Activated T-cell treated with anti-CD3 and anti-CD28 coated beads, Interleukin-2, amount 50 U/mL, for 72 hours (primary cell): ENCODE results near the gene WDR45B. TPM values are rescaled to one million over a fixed set of nuclear protein-coding genes. Genes with fewer than 3 reads are reported as not detected.

Experiments used
- ATAC-seq, 2 donors: fragments of 150-1000 bp; cut with Tn5 transposase; replicated peaks in 1 of 2; 2 replicates each; pipeline ENCODE4 v1.10.0; 2021; ENCODE audit warnings: moderate library complexity in 2 of 2, mild to moderate bottlenecking in 1 of 2
- DNase-seq, 2 donors: peaks; one replicate each; pipeline ENCODE4 v3.0.0; 2021 to 2022; ENCODE audit warnings: mixed read lengths in 1 of 2
- H3K27ac Mint-ChIP-seq: one replicate; pipeline ENCODE4 v1.8.0; 2022; ENCODE audit warnings: mild to moderate bottlenecking, moderate library complexity, mixed read lengths
- H3K27me3 Mint-ChIP-seq: one replicate; pipeline ENCODE4 v1.8.0; 2022; ENCODE audit warnings: low read depth, mixed read lengths
- H3K36me3 Mint-ChIP-seq, 2 donors: one replicate each; pipeline ENCODE4 v1.8.0; 2022; ENCODE audit warnings: mixed read lengths in 2 of 2, mild to moderate bottlenecking in 1 of 2; ENCODE audit not compliant: insufficient read depth in 2 of 2
- H3K4me1 Mint-ChIP-seq: one replicate; pipeline ENCODE4 v1.8.0; 2022; ENCODE audit warnings: low read depth, mixed read lengths
- H3K4me3 Mint-ChIP-seq, 2 donors: one replicate each; pipeline ENCODE4 v1.8.0; 2022; ENCODE audit warnings: mild to moderate bottlenecking in 2 of 2, mixed read lengths in 2 of 2, moderate library complexity in 2 of 2
- H3K9me3 Mint-ChIP-seq, 2 donors: one replicate each; pipeline ENCODE4 v1.8.0; 2022; ENCODE audit warnings: mixed read lengths in 2 of 2
- total RNA-seq, 2 donors: library from RNA; stranded (reverse); gene quantifications; one replicate each; pipeline ENCODE4 v1.2.3, GENCODE V29; 2022

The WDR45B gene
- total RNA-seq, 2 donors from 2014 or later: 51.1 to 52.3 TPM

DNA sequence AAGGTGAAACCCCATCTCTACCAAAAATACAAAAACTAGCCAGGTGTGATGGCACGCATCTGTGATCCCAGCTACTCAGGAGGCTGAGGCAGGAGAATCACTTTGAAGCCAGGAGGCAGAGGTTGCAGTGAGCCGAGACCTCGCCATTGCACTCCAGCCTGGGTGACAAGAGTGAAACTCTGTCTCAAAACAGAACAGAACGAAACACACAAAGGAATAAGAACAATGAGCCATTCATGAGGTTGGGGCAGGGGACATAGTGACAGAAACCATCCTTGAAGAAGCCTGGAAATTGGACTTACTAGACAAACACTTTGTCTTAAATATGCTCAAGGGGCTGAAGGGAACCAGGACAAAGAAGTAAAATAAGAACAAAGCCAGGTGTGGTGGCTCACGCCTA, 39.4 kb downstream of the WDR45B start:
- H3K36me3 Mint-ChIP-seq: peaks cover 3 to 9% of the 10 kb centered on the region in 2 donors
- H3K27ac Mint-ChIP-seq: no peak overlapping the region
- H3K4me3 Mint-ChIP-seq: no peak overlapping the region
- DNase-seq: no peak
- H3K4me1 Mint-ChIP-seq: peaks cover 9% of the 10 kb centered on the region
- no peaks in the 10 kb centered on the region for H3K27me3 Mint-ChIP-seq
- no peaks in the 10 kb centered on the region for H3K9me3 Mint-ChIP-seq
- no peak for ATAC-seq

DNA sequence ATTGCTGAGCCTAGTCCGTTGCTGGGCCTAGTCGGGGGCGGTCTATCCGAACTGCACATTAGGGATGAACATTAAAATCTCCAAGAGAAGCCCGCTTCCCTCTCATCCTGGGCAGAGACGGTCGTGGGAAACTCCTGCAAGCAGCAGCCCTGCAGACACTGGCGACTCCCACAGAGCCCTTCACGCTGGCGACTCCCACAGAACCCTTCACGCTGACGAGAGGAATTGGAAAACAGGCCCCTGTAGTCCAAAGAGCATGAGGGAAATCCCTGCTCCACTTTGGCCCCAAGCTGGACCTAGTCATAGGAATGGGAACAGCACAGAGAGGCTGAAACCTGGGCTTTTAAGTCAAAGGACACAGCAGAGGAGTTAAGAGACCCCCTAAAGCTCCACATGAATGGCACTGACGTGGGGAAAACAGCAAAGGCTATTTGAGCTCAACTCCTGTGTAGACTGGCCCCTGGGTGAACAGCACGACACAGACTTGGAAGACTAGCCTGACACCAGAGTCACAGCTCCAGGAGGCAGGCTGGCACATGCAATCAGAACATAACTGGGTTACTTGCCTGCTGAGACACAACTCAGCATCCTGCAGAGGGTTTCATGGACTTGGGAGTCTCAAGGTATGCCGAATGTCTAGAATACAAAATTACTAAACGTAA, 42.2 kb downstream of the WDR45B start:
- Mint-ChIP-seq H3K4me1 (peaks cover 16% of the 10 kb centered on the region), H3K27ac (no peak overlapping the region), H3K27me3 (no peaks in the 10 kb centered on the region), H3K4me3 (no peak overlapping the region), H3K36me3 (peaks cover 8 to 26% of the 10 kb centered on the region in 2 donors), H3K9me3 (no peaks in the 10 kb centered on the region)
- DNase-seq (no peak), ATAC-seq (no peak)

DNA sequence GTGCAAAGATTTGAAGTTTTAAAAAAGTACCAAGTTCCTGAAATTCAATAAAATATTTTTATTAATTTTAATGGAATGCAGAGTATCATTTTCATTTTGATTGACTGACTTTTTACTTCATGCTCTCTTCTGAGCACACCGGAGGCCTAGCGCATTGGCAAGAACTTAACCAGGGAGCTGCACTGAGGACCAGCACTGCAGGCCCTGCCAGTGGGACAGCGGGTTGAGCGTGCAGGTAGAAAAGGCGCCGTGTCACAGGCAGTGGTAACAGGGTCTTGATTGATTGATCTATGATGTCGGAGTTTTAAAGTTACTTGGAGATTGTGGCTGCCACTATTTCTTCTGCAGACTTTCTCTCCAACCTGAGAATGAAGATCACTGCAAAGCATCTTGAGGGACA, 43.7 kb downstream of the WDR45B start:
- Mint-ChIP-seq H3K4me3 (no peak overlapping the region), H3K36me3 (peaks cover 8 to 23% of the 10 kb centered on the region in 2 donors), H3K4me1 (peaks cover 16% of the 10 kb centered on the region), H3K27me3 (no peaks in the 10 kb centered on the region), H3K27ac (peak overlapping the region; percentile 50), H3K9me3 (no peaks in the 10 kb centered on the region)
- DNase-seq: no peak
- no peak for ATAC-seq

DNA sequence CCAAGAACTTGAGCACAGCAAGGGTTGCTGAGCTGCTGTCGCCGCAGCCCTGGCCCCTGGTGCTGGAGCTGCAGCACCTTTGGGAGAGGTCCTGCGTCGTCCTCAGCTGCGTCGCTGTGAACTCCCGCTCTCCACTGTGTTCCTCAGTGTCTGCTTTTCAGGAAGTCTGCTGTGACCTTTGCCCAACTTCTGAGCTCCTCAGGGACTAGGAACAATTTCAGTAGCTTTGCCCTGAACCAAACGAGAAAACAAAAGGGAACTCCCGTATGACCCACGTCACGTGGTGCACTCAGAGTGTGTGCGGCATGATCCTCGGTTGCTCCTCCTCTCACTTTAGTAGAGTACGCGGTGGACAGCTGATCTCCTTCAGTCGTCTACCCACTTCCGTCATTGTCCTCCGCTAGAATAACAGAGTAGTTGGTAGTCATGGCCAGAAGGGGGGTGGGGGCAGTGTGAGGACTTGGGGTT, 44.2 kb downstream of the WDR45B start:
- ATAC-seq (peak; percentile 81 to 86), DNase-seq (peak; percentile 29 to 39)
- Mint-ChIP-seq H3K36me3 (peaks cover 8 to 23% of the 10 kb centered on the region in 2 donors), H3K27me3 (no peaks in the 10 kb centered on the region), H3K27ac (no peak overlapping the region), H3K4me1 (peaks cover 16% of the 10 kb centered on the region), H3K9me3 (no peaks in the 10 kb centered on the region), H3K4me3 (no peak overlapping the region)

DNA sequence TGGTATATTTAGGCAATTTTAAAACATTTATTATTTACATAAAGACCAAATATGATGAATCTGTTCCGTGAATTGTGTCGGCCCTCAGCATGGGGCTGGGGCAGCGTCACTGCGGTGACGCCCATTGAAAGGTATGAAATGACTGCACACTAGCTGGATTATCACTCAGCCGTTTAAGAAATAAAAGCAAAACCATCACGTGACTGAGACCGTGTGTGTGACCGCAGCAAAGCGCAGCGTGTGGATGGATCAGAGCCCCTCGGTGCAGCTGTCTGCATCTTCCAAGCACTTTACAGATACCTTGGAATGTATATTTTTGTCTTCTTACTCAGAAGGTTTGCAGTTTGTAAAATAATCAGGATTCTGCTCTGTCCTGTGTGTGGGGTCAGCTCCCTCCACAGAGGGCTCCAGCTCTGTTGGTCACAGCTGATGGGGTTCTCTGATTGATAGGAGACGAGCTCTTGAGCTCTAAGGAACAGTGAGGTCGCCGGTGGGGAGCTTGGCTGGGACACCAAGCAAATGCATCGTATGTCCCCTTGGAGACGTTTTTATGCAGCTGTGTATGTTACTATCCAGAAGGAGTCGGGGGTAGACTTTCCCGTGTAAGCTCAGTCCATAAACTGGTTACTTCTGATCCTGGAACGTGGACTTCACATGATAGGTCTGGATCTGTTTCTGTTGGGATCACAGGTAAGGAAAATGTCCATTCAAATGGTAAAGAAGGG, 45.1 kb downstream of the WDR45B start:
- Mint-ChIP-seq H3K27me3 (no peaks in the 10 kb centered on the region), H3K27ac (peak overlapping the region; percentile 19), H3K36me3 (peaks cover 8 to 20% of the 10 kb centered on the region in 2 donors), H3K4me3 (no peak overlapping the region), H3K9me3 (no peaks in the 10 kb centered on the region), H3K4me1 (peaks cover 16% of the 10 kb centered on the region)
- peak in 1 of 2 donors; percentile 39 for ATAC-seq
- no peak for DNase-seq

DNA sequence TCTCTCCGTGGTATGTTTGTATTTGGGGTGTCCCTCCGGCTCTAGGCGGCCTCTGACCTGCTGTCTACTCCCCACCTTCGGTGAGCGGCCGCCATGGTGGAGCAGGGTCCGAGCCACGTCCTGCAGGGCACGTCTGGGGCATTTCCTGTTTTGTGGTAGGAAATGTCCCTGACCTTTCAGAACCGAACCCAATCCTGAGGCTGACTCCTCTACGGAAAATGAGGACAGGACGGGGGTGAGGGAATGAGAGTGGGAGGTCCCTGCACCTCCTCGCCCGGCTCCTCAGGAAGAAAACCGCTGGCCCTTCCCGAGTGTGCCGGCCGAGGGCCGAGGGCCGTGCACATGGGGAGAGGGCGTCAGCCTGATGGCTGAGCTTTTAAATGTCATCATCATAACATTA, 45.8 kb downstream of the WDR45B start:
- peak overlapping the region; percentile 45 for H3K27ac Mint-ChIP-seq
- H3K4me1 Mint-ChIP-seq: peaks cover 16% of the 10 kb centered on the region
- no peaks in the 10 kb centered on the region for H3K27me3 Mint-ChIP-seq
- no peaks in the 10 kb centered on the region for H3K9me3 Mint-ChIP-seq
- ATAC-seq (no peak), DNase-seq (no peak)
- no peak overlapping the region for H3K4me3 Mint-ChIP-seq
- H3K36me3 Mint-ChIP-seq: peaks cover 8 to 20% of the 10 kb centered on the region in 2 donors

DNA sequence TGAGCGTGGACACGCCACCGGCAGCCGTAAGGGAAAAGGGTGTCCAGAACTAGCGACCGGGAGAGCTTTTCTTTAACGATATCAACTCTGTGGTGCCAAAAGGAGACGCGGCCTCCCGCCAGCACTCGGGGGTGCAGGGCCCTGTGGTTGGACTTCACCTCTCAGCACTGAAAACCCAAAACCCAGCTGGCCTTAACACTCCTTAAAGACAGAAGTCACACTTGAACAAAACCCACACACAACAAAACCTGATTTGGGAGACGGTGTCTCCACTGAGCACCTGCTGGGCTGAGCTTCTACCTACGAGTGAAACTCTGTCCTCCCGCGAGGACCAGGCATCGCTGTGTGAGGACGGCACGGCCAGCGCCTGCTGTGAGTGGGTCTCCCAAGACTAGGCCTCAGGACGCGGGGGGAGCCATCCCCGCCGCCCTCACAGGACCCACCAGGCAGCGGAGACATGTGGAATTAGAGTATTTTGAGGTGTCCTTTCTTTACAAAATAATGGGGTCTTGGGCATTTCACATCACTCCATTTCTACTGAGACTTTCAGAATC, 46.7 kb downstream of the WDR45B start:
- Mint-ChIP-seq H3K4me1 (peaks cover 16% of the 10 kb centered on the region), H3K27me3 (no peaks in the 10 kb centered on the region), H3K36me3 (peaks cover 8 to 20% of the 10 kb centered on the region in 2 donors), H3K27ac (no peak overlapping the region), H3K9me3 (no peaks in the 10 kb centered on the region), H3K4me3 (no peak overlapping the region)
- no peak for DNase-seq
- ATAC-seq: no peak

DNA sequence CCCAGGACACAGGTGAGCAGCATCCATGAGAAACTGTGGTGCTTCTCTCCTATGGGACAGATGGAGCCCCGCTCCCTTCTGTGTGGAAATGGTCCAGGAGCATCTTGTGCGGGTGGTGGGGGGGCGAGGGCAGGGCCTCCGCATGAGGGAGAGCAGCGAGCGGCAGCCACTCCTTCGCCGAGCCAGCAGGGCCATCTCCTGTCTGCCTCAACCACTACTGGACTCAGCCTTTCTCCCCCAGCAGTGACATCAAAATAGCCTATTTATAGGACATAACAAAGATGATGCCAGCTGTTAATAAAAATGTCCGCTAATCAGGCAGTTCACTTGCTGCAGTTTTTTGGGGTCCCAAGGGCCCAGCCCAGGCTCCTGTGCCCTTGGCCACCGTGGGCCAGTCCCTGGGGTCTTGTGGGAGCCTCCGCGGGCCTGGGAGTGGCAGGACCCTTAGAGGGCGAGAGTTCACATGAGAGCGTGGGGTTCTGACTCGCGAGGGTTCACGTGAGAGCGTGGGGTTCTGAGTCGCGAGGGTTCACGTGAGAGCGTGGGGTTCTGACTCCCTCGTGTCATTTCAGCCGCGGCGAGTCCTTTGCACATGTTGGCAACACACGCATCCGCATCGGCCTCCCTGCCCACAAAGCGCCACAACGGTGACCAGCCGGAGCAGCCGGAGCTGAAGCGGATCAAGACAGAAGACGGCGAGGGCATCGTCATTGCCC, 47.4 kb downstream of the WDR45B start:
- H3K36me3 Mint-ChIP-seq: peaks cover 9 to 20% of the 10 kb centered on the region in 2 donors
- ATAC-seq (no peak), DNase-seq (no peak)
- no peaks in the 10 kb centered on the region for H3K27me3 Mint-ChIP-seq
- no peak overlapping the region for H3K27ac Mint-ChIP-seq
- H3K4me1 Mint-ChIP-seq: peaks cover 16% of the 10 kb centered on the region
- H3K4me3 Mint-ChIP-seq: no peak overlapping the region
- no peaks in the 10 kb centered on the region for H3K9me3 Mint-ChIP-seq

DNA sequence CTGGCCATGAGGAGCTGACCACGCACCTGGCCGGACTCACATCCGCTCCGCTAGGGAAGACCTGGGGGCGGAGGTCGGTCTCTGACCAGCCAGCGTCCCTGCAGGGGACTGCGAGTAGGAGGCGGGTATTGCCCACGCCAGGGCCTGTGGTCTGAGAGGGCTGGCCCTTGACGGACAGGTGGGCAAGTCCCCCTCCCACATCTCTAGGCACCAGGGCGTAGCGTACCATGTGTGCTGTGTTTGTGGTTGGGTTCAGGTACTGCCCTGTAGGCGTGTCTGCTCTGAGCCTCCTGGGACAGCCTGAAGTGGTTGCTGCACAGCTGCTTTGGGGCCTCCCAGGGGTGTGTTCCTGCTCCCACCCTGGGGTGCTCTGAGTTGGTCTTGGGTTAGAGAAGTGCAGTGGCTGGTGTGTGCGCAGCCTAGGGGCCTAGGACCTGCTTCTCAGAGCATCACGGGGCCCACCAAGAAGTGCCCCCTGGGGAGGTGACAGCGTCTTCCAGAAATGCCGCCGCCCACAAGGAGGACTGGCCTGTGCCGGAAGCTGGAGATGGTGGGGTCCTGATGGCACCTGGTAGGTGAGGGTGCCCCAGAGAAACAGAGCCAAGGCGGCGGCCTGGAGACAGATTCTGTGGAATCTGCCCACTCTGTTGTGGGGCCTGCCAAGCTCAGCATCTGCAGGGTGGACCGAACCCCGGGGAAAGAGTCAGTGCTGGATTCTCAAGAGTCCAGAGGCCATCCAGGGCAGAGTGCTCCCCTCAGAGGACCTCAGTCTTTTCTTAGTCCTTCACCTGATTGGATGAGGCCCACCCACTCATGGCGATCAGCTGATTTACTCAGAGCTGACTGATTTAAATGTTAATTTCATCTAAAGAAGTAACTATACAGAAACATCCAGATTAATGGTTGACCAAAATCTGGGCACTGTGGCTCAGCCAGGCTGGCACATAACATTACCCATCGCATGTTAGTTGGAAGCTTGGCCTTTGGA, 48.3 kb downstream of the WDR45B start:
- H3K4me3 Mint-ChIP-seq: no peak overlapping the region
- ATAC-seq (no peak), DNase-seq (no peak)
- peaks cover 9 to 20% of the 10 kb centered on the region in 2 donors for H3K36me3 Mint-ChIP-seq
- no peaks in the 10 kb centered on the region for H3K9me3 Mint-ChIP-seq
- H3K27me3 Mint-ChIP-seq: no peaks in the 10 kb centered on the region
- no peak overlapping the region for H3K27ac Mint-ChIP-seq
- H3K4me1 Mint-ChIP-seq: peaks cover 16% of the 10 kb centered on the region

DNA sequence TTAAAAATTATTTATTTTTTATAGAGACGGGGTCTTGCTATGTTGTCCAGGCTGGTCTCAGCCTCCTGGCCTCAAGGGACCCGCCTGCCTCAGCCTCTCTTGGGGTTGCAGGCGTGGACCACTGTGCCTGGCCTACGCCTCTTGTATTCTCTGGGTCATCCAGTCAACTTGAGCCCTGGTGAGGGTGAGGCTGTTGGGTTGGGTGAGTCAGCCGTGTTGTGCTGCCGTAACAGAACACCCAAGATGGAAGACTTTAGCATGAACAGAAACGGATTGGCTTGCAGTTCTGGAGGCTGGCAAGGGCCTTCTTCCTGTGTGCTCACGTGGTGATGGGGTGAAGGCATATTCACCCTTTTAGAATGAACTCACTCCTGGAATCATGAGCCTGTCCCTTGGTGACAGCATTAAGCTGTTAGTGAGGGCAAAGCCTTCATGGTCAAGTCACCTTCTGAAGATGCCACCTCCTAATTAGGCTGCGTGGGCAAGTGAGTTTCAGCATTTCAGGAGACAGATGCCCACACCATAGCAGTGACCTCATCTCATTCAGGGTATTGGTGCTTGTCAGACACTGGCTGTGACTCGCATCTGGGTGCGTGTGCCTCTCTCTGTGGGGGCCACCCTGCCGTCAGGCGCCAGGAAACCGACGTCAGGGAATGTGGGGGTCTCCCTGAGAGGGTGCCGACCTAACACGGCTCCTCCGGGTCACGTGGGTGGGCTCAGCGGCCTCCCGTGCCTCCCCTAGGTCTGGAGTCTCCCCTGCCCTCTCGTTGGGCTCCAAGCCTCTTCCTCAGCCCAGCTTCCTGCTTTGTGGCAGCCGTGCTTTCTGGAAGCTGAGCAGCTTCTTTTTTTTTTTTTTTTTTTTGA, 49.8 kb downstream of the WDR45B start:
- no peak overlapping the region for H3K4me3 Mint-ChIP-seq
- H3K9me3 Mint-ChIP-seq: no peaks in the 10 kb centered on the region
- H3K4me1 Mint-ChIP-seq: peaks cover 17% of the 10 kb centered on the region
- H3K27ac Mint-ChIP-seq: no peak overlapping the region
- ATAC-seq: peak; percentile 24 to 59
- no peaks in the 10 kb centered on the region for H3K27me3 Mint-ChIP-seq
- H3K36me3 Mint-ChIP-seq: peaks cover 6 to 24% of the 10 kb centered on the region in 2 donors
- no peak for DNase-seq

DNA sequence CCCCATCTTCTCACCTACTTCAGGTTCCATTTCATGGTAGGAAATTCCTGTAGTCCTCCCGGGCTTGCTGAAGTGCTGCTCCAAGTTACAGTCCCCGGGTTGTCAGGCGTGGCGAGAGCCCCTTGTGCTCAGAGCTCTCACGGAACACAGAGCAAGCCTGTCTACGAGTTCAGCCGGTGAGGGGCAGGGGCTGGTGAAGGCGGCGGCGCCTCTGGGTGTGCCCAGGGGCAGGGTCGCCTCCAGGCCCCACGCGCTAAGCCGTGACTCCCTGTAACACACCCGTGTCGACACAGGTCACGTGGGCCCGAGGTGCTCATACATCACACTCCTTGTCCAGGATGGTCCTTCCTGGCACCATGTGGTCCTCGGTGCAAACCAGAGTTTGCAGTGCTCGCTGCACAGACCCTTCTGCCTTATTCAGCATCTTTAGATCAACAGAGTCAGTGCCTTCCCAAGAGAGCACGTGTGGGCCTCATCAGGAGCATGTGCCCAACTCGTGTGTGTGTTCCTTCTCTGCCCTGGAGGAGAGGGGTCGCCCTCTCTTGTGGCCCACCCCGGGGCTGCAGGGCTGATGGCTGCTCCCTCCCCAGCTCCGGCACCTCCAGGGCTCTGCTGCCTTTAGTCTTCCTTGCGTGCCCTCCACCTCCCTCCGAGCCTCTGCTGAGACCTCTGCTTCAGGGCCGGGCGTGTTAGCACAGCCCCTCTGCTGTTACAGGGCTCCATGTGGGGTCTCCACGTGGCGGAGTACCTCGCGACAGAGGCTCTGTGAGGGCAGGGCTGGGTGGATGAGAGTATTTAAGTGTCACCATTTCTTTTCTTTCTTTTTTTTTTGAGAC, 51.2 kb downstream of the WDR45B start:
- DNase-seq: no peak
- Mint-ChIP-seq H3K4me3 (no peak overlapping the region), H3K4me1 (peaks cover 28% of the 10 kb centered on the region), H3K9me3 (no peaks in the 10 kb centered on the region), H3K36me3 (peaks cover 3 to 16% of the 10 kb centered on the region in 2 donors), H3K27me3 (no peaks in the 10 kb centered on the region), H3K27ac (no peak overlapping the region)
- no peak for ATAC-seq
